HUES48 (cell line): ENCODE data around the gene PI4KA.

Experiments
- H3K27ac ChIP-seq: one replicate; pipeline ENCODE4 v1.7.0; 2013; ENCODE audit warnings: low read depth, low read length, inconsistent platforms
- H3K27me3 ChIP-seq: 2 replicates; pipeline ENCODE4 v1.6.1; 2013; ENCODE audit warnings: mild to moderate bottlenecking, low read length; ENCODE audit not compliant: control insufficient read depth, insufficient read depth
- H3K36me3 ChIP-seq: 2 replicates; pipeline ENCODE4 v1.6.1; 2013; ENCODE audit warnings: low read length; ENCODE audit not compliant: control insufficient read depth, insufficient read depth
- H3K4me1 ChIP-seq: 2 replicates; pipeline ENCODE4 v1.6.1; 2013; ENCODE audit warnings: mild to moderate bottlenecking, low read length; ENCODE audit not compliant: control insufficient read depth, insufficient read depth
- H3K4me3 ChIP-seq: 2 replicates; pipeline ENCODE4 v1.5.1; 2013; ENCODE audit warnings: mild to moderate bottlenecking, low read depth, low read length
- H3K9ac ChIP-seq: 2 replicates; pipeline ENCODE4 v1.6.1; 2013; ENCODE audit warnings: mild to moderate bottlenecking, low read depth, low read length, moderate library complexity
- H3K9me3 ChIP-seq: 2 replicates; pipeline ENCODE4 v1.6.1; 2013; ENCODE audit warnings: low read length; ENCODE audit not compliant: control insufficient read depth, insufficient read depth

PI4KA gene

DNA sequence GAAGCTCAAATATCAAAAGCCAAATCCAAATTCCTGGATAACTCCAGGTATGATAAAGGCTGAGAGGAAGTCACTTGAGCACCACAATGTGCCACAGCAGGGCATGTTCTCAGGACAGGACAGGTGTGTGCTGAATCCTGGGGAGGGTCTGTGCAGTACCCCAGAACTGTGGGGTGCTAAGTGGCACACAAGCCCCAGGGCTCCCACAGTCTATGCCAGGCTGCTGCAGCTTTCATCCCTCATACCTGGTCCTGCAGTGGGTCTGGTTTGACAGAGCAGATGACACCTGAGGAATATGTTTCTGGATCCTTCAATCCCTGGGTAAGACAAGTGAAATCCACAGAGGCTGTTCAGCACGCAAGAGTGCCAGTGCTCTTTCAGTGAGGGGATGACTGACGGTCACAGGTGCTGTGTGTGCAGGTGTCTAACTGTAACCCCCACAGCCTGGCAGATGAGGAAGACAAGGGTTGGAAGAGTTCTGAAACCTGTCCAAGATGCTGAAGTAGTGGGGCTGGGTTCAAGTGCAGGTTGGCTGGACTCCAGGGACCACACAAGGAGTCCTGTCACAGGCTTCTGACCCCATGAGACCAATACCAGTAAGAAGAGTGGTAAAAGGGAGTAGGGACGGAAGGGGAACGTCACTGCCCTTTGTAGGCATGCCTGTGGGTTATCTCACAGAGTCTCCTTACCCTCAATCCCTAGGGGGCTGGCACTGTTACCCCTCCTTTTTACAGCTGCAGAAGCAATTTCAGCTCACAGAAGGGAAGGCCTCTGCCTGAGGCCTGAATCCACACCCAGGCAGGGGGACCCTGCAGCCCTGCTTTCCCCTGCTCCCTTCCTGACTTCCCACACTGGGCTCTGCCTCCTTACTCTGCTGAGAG is 70.6 kb downstream of the PI4KA start:
- H3K9ac ChIP-seq = no peak overlapping the region
- H3K27ac ChIP-seq = no peak overlapping the region
- peaks cover 5% of the 10 kb centered on the region; the same call in 1 of the 2 replicates for H3K4me1 ChIP-seq
- no peaks in the 10 kb centered on the region for H3K27me3 ChIP-seq
- no peak overlapping the region for H3K4me3 ChIP-seq
- peaks cover 23% of the 10 kb centered on the region; the same call in 1 of the 2 replicates for H3K36me3 ChIP-seq
- H3K9me3 ChIP-seq = no peaks in the 10 kb centered on the region

DNA sequence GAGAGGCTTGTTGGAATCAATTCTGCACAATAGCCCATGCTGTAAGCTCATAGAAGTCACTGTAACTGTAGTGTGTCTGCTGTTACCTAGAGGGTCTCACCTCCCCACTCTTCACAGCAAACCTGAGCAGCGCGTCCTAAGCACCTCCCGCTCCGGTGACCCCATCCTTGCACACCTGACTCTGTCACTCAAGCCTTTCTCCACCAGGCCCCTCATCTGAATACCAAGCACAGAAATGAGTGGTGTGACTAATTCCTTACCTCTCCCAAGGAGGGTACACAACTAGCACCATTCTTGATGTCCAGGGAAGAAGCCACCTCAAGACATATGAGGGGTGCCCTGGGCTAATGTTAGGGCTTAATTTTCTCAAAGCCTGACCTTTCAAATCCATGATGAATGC is 71.4 kb downstream of the PI4KA start:
- peaks cover 5% of the 10 kb centered on the region; the same call in 1 of the 2 replicates for H3K4me1 ChIP-seq
- H3K9ac ChIP-seq = no peak overlapping the region
- H3K27ac ChIP-seq = no peak overlapping the region
- no peaks in the 10 kb centered on the region for H3K27me3 ChIP-seq
- peaks cover 15% of the 10 kb centered on the region; the same call in 1 of the 2 replicates for H3K36me3 ChIP-seq
- no peaks in the 10 kb centered on the region for H3K9me3 ChIP-seq
- H3K4me3 ChIP-seq = no peak overlapping the region

DNA sequence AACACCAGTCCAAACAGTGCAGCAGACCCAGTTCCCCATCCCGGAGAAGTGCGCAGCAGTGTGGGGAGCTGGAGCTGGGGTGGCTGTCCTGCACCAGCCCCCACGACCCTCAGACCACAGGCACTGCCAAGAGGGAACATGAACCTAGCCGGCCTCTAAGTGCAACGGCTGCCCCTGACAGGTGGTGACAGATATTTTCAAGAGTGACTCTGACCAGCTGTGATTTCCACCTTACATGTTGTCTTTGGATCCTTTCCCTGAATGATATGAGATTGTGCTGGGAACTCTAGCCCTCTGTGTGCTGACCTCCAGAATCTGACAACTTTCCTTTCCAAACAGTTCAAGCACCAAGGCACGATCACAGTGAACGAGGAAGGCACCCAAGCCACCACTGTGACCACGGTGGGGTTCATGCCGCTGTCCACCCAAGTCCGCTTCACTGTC is 72.1 kb downstream of the PI4KA start:
- no peaks in the 10 kb centered on the region for H3K27me3 ChIP-seq
- H3K4me1 ChIP-seq = peaks cover 5% of the 10 kb centered on the region; the same call in 1 of the 2 replicates
- no peak overlapping the region for H3K27ac ChIP-seq
- peaks cover 13% of the 10 kb centered on the region; the same call in 1 of the 2 replicates for H3K36me3 ChIP-seq
- H3K9ac ChIP-seq = no peak overlapping the region
- H3K4me3 ChIP-seq = no peak overlapping the region
- H3K9me3 ChIP-seq = no peaks in the 10 kb centered on the region

DNA sequence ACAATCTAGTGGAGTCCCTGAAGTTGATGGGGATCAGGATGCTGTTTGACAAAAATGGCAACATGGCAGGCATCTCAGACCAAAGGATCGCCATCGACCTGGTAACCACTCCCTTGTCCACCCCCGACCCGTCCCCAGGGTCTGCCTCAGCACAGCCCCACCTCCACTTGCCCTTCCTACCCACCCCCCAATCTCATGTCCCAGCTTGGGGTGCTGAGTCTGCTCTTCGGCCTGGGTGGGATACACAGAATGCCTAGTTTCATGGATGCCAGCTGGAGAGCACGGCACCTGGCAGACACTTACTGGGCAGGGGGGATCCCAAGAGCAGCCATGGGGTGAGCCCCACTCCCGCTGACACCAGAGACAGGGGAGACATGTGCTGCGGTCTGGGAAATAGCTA is 72.6 kb downstream of the PI4KA start:
- peaks cover 13% of the 10 kb centered on the region; the same call in 1 of the 2 replicates for H3K36me3 ChIP-seq
- peaks cover 5% of the 10 kb centered on the region; the same call in 1 of the 2 replicates for H3K4me1 ChIP-seq
- no peaks in the 10 kb centered on the region for H3K27me3 ChIP-seq
- no peaks in the 10 kb centered on the region for H3K9me3 ChIP-seq
- no peak overlapping the region for H3K9ac ChIP-seq
- no peak overlapping the region for H3K4me3 ChIP-seq
- H3K27ac ChIP-seq = no peak overlapping the region

DNA sequence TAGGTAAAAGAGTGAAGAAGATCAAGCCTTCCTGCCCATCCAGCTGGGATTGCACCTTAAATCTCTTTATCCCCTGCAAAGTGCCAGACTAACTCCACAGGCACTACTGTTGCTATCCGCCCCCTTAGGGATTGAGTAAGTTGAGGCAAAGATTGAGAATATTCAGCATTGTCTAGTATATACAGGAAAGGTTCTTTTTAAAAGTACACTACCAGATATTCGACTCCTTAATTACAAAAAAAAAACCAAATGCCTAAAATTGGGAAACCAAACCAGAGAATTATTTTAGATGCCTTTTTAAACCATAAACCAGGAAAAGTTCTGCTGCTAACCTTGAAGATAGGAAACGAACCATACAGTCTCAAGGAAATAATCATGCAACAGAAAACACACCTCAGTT is 73.2 kb downstream of the PI4KA start:
- peaks cover 13% of the 10 kb centered on the region; the same call in 1 of the 2 replicates for H3K36me3 ChIP-seq
- H3K9me3 ChIP-seq = no peaks in the 10 kb centered on the region
- H3K4me3 ChIP-seq = no peak overlapping the region
- H3K9ac ChIP-seq = no peak overlapping the region
- no peak overlapping the region for H3K27ac ChIP-seq
- no peaks in the 10 kb centered on the region for H3K27me3 ChIP-seq
- H3K4me1 ChIP-seq = peaks cover 5% of the 10 kb centered on the region; the same call in 1 of the 2 replicates

DNA sequence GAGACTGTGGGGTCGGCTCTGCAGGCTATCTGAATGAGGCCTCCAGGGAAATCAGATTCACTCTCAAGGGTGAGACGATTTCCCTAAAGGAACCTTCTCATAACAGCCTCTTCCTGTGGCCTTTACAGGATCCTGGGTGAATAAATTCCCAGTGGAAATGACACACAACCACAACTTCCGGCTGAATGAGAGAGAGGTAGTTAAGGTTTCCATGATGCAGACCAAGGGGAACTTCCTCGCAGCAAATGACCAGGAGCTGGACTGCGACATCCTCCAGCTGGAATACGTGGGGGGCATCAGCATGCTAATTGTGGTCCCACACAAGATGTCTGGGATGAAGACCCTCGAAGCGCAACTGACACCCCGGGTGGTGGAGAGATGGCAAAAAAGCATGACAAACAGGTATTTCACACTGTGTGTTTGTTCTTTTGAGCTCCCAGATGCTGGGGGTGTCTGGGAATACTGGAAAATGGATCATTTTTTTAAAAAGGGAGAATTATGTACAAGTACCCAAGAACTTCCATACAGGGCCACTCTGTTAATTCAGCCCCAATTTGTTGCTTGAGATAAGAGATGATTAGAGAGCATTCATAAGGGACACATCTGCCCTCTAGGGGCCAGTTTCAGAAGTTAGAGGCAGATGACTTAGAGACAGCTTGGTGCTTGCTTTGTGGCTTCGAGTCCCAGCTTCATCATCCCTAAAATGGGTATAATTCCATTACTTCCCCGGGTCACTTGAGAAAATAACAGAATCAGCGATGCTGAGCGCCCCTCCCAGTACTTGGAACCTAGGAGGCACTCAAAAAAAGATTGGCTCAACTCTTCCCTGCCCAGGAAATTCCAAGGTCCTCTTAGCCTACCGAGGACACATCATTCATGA is 74.5 kb downstream of the PI4KA start:
- peaks cover 13% of the 10 kb centered on the region; the same call in 1 of the 2 replicates for H3K36me3 ChIP-seq
- H3K4me1 ChIP-seq = peaks cover 15% of the 10 kb centered on the region
- no peaks in the 10 kb centered on the region for H3K9me3 ChIP-seq
- no peak overlapping the region for H3K4me3 ChIP-seq
- H3K9ac ChIP-seq = no peak overlapping the region
- no peak overlapping the region for H3K27ac ChIP-seq
- H3K27me3 ChIP-seq = no peaks in the 10 kb centered on the region

DNA sequence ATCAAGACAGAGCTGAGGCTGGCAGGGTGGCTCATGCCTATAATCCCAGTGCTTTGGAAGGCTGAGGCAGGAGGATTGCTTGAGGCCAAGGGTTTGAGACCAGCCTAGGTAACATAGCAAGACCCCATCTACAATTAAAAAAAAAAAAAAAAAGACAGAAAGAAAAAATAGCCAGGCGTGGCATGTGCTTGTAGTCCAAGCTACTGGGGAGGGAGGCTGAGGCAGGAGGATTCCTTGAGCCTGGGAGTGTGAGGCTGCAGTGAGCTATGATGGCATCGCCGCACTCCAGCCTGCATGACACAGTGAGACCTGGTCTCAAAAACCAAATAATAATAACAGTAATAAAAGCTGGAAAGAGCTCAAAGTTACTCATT is 75.3 kb downstream of the PI4KA start:
- Histone ChIP-seq H3K27ac (no peak overlapping the region), H3K4me3 (no peak overlapping the region), H3K9me3 (no peaks in the 10 kb centered on the region), H3K27me3 (no peaks in the 10 kb centered on the region), H3K36me3 (peaks cover 13% of the 10 kb centered on the region; the same call in 1 of the 2 replicates), H3K4me1 (peaks cover 15% of the 10 kb centered on the region), H3K9ac (no peak overlapping the region)

DNA sequence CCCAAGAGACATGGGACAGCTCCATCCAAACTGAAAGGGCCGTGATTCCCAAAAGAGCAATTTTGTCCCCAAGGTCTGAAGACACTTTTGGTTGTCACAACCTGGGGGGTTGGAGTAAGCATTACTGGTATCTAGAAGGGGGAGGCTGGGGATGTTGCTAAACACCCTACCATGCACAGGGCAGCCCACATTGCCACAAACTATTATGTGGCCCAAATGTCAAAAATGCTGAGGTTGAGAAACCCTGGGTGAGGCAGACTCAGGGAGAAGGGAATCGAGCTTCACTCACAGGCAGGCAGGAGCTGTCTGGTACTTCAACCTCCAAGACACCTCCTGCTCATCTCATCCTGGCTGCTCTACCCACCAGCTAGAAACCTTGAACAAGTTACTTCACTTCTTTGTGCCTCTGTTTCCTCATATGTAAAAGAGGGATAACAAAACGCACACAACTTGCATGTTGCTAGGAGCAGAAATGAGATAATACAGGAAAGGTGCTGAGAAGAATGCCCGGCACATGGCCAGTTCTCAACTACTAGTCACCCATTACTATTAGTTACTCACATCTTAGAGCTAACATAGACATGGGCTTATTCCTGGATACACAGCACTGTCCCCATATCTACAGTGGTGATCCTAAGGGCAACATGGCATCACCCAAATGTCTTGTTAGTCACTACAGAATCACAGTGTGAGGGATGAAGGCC is 75.9 kb downstream of the PI4KA start:
- H3K4me1 ChIP-seq = peaks cover 15% of the 10 kb centered on the region
- H3K4me3 ChIP-seq = no peak overlapping the region
- no peak overlapping the region for H3K27ac ChIP-seq
- no peaks in the 10 kb centered on the region for H3K27me3 ChIP-seq
- peaks cover 11% of the 10 kb centered on the region; the same call in 1 of the 2 replicates for H3K36me3 ChIP-seq
- H3K9ac ChIP-seq = no peak overlapping the region
- no peaks in the 10 kb centered on the region for H3K9me3 ChIP-seq

DNA sequence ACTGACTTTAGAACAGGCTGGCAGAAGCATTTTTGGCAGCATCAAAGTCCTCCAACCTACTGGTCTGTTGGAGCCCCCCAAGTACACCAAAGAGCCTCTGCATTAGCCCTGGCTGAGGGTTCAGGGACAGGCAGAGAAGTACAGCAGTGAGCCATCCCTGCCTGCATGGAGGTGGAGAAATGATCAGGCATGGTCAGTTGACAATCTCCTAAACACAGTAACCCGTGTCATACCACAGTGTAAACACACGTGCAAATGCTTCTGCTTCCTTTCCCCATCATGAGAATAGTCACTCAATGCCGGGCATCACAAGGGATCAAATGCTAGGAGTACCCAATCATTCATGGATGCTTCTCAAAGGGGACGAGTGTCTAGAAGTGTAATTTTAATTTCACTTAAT is 76.5 kb downstream of the PI4KA start:
- Histone ChIP-seq H3K27me3 (no peaks in the 10 kb centered on the region), H3K9me3 (no peaks in the 10 kb centered on the region), H3K4me1 (peaks cover 15% of the 10 kb centered on the region), H3K27ac (no peak overlapping the region), H3K36me3 (peaks cover 5% of the 10 kb centered on the region; the same call in 1 of the 2 replicates), H3K9ac (no peak overlapping the region), H3K4me3 (no peak overlapping the region)

DNA sequence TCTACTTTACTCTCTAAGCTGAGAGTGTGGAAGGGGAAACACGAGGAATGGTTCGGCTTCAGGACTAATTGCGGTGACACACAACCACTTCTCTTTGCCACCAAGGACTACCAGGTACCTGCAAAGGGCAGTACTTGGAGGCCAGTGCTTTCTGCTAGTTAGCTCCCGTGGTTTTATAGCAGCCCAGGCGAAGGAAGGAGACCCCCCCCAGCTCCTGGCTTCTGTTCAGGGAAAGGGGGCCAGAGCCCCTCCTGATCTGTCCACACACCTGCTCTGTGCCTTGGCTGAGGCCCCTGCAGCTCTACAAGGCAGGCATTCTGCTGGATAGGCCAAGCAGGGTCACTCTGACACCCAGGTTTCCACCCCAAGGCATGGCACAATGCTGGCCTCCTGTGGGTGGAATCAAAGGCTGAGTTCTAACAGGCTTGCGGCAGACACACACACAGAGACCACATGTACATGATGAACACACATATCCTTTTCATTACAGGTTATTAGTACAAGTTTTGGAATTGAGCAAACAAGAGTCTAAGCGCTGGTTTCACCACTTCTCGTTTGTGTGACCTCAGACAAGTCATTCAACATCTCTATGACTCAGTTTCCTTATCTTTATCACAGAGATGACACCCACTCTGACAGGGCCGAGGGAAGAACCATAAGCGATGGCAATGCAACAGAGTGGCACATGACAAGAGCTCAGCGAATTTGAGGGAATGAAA is 77.2 kb downstream of the PI4KA start:
- peaks cover 15% of the 10 kb centered on the region for H3K4me1 ChIP-seq

More for the DNA sequence above, 77.2 kb downstream of the PI4KA start:
- no peaks in the 10 kb centered on the region for H3K9me3 ChIP-seq
- H3K36me3 ChIP-seq = no peaks in the 10 kb centered on the region
- H3K27ac ChIP-seq = no peak overlapping the region
- no peak overlapping the region for H3K4me3 ChIP-seq
- H3K9ac ChIP-seq = no peak overlapping the region
- H3K27me3 ChIP-seq = no peaks in the 10 kb centered on the region
